GM12878 (cell line): ENCODE results near the gene MIER1. TPM values are rescaled to one million over a fixed set of nuclear protein-coding genes. Genes with fewer than 3 reads are reported as not detected.

ENCODE experiments used
- JUND ChIP-seq: IDR thresholded peaks from 2 replicates; pipeline ENCODE4 v1.6.1; 2012; ENCODE audit warnings: low read depth, mild to moderate bottlenecking, low read length, improper control_type of control experiment, moderate library complexity
- MTA2 ChIP-seq: fragments of 450-650 bp; IDR thresholded peaks from 2 replicates; pipeline ENCODE4 v1.6.1; 2016; ENCODE audit warnings: low read depth, mild to moderate bottlenecking, moderate library complexity
- RAD21 ChIP-seq: IDR thresholded peaks from 2 replicates; pipeline ENCODE4 v1.6.1; 2011; ENCODE audit warnings: mild to moderate bottlenecking, low read depth, low read length, moderate library complexity; ENCODE audit not compliant: insufficient read depth
- SMARCA5 ChIP-seq: fragments of 450-650 bp; IDR thresholded peaks from 2 replicates; pipeline ENCODE4 v1.6.1; 2017; ENCODE audit warnings: mild to moderate bottlenecking
- WRNIP1 ChIP-seq: IDR thresholded peaks from 2 replicates; pipeline ENCODE4 v1.6.1; 2011; ENCODE audit warnings: low read depth, low read length, improper control_type of control experiment, borderline replicate concordance
- YY1 ChIP-seq: IDR thresholded peaks from 2 replicates; pipeline ENCODE4 v1.6.1; 2011; ENCODE audit warnings: low read depth, mild to moderate bottlenecking, low read length
- ZZZ3 ChIP-seq: IDR thresholded peaks from 2 replicates; pipeline ENCODE4 v1.6.1; 2011; ENCODE audit warnings: low read depth; ENCODE audit not compliant: control insufficient read depth, insufficient read length
- polyA plus RNA-seq, 11 experiments: library from polyadenylated mRNA; depleted of rRNA in 4 of 11; unstranded in 6 of 11; stranded (reverse) in 5 of 11; fragments of >200 nt; fragmentation: Nextera tagmentation in 4 of 11; fragmentation: Illumina TruSeq in 1 of 11; extraction: Ambion mirVana in 4 of 11; extraction: Trizol in 1 of 11; gene quantifications; 1 replicate in 1 of 11; 2 replicates in 10 of 11; pipeline versions ENCODE4 v1.2.1 to v1.2.3, GENCODE V29; 2011 to 2016; ENCODE audit warnings: inconsistent platforms in 2 of 11, missing spikeins in 2 of 11, low read depth in 1 of 11
- total RNA-seq, 4 experiments: library from RNA; depleted of rRNA in 3 of 4; stranded (reverse); fragments of >200 nt in 3 of 4; fragmentation: Illumina TruSeq in 1 of 4; extraction: Trizol in 1 of 4; gene quantifications; 2 replicates each; pipeline versions ENCODE4 v1.2.1 to v1.2.3, GENCODE V29; 2013 to 2021
- TF ChIP-seq, protein P1 (sequence below): IDR thresholded peaks from 2 replicates; pipeline ENCODE4 v1.6.1; 2011; ENCODE audit warnings: borderline replicate concordance, low read depth, mild to moderate bottlenecking, moderate library complexity, low read length; ENCODE audit not compliant: insufficient read depth, poor library complexity, severe bottlenecking
- TF ChIP-seq, protein P2 (sequence below): fragments of 450-650 bp; IDR thresholded peaks from 2 replicates; pipeline ENCODE4 v1.6.1; 2017; ENCODE audit warnings: mild to moderate bottlenecking
- TF ChIP-seq, protein P3 (sequence below): fragments of 450-650 bp; IDR thresholded peaks from 2 replicates; pipeline ENCODE4 v1.6.1; 2017; ENCODE audit warnings: antibody characterized with exemption, mild to moderate bottlenecking, moderate library complexity

The MIER1 gene
- total and polyA plus RNA-seq, 10 of the 15 experiments (the other 5 are each of a cell fraction or from before 2014, with no cell fraction given) = 13.6 to 39.8 (median 25.7) TPM

DNA sequence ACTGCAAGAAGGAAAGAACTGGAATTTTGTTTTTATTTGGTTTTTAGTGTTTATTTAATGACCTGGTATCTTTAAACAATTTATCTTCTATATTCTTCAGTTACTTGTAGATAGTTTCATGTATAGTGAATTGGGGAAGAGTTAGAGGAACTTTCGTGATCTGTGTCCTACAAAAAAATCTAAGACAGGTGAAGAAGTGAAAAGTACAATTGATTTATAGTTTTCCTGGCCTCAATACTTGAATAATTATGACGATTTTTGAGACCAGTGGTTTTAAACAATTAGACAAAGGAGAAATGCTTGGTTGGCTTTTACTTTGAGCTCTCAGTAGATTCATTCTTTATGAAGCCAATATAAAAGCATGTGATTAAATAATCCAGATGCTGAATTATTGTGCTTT is 7.5 kb downstream of the MIER1 start (continued):
- TF ChIP-seq, protein P1, sequence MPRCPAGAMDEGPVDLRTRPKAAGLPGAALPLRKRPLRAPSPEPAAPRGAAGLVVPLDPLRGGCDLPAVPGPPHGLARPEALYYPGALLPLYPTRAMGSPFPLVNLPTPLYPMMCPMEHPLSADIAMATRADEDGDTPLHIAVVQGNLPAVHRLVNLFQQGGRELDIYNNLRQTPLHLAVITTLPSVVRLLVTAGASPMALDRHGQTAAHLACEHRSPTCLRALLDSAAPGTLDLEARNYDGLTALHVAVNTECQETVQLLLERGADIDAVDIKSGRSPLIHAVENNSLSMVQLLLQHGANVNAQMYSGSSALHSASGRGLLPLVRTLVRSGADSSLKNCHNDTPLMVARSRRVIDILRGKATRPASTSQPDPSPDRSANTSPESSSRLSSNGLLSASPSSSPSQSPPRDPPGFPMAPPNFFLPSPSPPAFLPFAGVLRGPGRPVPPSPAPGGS = no peak
- TF ChIP-seq YY1 (no peak), SMARCA5 (no peak), JUND (no peak), WRNIP1 (no peak), RAD21 (no peak), MTA2 (no peak), ZZZ3 (no peak)
- TF ChIP-seq, protein P2, sequence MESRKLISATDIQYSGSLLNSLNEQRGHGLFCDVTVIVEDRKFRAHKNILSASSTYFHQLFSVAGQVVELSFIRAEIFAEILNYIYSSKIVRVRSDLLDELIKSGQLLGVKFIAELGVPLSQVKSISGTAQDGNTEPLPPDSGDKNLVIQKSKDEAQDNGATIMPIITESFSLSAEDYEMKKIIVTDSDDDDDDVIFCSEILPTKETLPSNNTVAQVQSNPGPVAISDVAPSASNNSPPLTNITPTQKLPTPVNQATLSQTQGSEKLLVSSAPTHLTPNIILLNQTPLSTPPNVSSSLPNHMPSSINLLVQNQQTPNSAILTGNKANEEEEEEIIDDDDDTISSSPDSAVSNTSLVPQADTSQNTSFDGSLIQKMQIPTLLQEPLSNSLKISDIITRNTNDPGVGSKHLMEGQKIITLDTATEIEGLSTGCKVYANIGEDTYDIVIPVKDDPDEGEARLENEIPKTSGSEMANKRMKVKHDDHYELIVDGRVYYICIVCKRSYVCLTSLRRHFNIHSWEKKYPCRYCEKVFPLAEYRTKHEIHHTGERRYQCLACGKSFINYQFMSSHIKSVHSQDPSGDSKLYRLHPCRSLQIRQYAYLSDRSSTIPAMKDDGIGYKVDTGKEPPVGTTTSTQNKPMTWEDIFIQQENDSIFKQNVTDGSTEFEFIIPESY = no peak
- TF ChIP-seq, protein P3, sequence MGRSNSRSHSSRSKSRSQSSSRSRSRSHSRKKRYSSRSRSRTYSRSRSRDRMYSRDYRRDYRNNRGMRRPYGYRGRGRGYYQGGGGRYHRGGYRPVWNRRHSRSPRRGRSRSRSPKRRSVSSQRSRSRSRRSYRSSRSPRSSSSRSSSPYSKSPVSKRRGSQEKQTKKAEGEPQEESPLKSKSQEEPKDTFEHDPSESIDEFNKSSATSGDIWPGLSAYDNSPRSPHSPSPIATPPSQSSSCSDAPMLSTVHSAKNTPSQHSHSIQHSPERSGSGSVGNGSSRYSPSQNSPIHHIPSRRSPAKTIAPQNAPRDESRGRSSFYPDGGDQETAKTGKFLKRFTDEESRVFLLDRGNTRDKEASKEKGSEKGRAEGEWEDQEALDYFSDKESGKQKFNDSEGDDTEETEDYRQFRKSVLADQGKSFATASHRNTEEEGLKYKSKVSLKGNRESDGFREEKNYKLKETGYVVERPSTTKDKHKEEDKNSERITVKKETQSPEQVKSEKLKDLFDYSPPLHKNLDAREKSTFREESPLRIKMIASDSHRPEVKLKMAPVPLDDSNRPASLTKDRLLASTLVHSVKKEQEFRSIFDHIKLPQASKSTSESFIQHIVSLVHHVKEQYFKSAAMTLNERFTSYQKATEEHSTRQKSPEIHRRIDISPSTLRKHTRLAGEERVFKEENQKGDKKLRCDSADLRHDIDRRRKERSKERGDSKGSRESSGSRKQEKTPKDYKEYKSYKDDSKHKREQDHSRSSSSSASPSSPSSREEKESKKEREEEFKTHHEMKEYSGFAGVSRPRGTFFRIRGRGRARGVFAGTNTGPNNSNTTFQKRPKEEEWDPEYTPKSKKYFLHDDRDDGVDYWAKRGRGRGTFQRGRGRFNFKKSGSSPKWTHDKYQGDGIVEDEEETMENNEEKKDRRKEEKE = no peak
